Measurements from ENCODE around the gene HECA.

DNA sequence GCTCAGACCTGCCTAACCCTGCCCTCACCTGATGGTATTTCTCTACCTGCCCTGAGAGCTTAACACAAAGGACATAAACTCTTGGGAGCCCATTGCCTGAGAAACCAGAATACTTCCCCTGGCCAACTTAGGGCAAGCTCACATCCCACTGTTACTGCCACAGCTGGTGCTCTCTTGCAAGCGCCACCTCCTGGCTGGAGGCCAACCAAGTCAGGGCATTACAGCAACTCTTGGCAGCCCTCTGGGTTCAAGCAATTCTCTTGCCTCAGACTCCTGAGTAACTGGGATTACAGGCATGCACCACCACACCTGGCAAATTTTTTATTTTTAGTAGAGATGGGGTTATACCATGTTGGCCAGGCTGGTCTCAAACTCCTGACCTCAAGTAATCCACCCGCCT is 70.1 kb downstream of the HECA start:
- TF ChIP-seq POLR2A (IDR thresholded peaks at IDR 0.05; ENCODE audit: low read depth, low read length) (no peak), POLR2AphosphoS5 (IDR thresholded peaks at IDR 0.05; ENCODE audit: low read depth, low read length) (no peak)
